ENCODE measurements around the gene WRNIP1.

The WRNIP1 gene

GRCh38 chr6:2830183-2830582, 65.0 kb downstream of the WRNIP1 start:
- TF ChIP-seq CTCF (IDR thresholded peaks at IDR 0.05; ENCODE audit: control insufficient read depth, extremely low read depth, insufficient read depth): no peak
- H3K4me3 ChIP-seq (ENCODE audit: low read depth, low read length): no peak overlapping the region
- DNase-seq (ENCODE audit: low read depth): no peak

GRCh38 chr6:2831392-2831791, 66.2 kb downstream of the WRNIP1 start:
- no peak overlapping the region for H3K4me3 ChIP-seq (ENCODE audit: low read depth, low read length)
- no peak for TF ChIP-seq CTCF (IDR thresholded peaks at IDR 0.05; ENCODE audit: control insufficient read depth, extremely low read depth, insufficient read depth)
- DNase-seq (ENCODE audit: low read depth): no peak

- no peak overlapping the region for H3K4me3 ChIP-seq (ENCODE audit: low read depth, low read length)
- no peak for DNase-seq (ENCODE audit: low read depth)
- no peak for TF ChIP-seq CTCF (IDR thresholded peaks at IDR 0.05; ENCODE audit: control insufficient read depth, extremely low read depth, insufficient read depth)
Observed at GRCh38 chr6:2834262-2834661, 69.1 kb downstream of the WRNIP1 start.
